ENCODE data around the gene TMPRSS3. TPM values are rescaled to one million over a fixed set of nuclear protein-coding genes. Genes with fewer than 3 reads are reported as not detected.

The TMPRSS3 gene
- total RNA-seq, 1 donor from 2014 or later, result 14.4 TPM

DNA sequence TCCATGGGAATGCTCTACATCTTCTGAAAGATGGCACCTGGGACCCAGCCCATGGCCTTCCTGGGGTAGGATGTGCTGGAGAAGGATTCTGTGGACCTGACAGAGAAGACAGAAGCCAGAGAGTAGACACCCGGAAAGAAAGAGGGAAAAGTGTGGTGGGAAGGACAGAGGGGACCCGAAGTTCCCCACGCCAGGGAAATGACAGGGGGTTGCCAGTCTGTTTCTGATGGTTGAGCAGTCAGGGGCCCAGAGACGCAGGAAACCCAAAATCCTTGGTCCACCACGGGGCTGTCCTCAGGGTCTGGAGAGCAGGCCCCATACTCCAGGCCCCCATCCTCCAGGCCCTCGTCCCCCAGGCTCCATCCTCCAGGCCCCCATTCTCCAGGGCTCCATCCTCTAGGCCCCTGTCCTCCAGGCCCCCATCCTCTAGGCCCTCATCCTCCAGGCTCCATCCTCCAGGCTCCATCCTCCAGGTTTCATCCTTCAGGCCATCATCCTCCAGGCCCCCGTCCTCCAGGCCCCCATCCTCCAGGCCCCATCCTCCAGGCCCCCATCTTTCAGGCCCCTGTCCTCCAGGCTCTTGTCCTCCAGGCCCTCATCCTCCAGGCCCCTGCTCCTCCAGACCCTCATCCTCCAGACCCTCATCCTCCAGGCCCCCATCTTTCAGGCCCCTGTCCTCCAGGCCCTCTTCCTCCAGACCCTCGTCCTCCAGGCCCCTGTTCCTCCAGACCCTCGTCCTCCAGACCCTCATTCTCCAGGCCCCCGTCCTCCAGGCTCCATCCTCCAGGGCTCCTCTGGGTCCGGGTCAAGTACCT lies 44.0 kb downstream of the TMPRSS3 start:
- Mint-ChIP-seq H3K36me3 (ENCODE audit: insufficient read depth) (no peaks in the 10 kb centered on the region), H3K4me3 (ENCODE audit: low read depth) (no peak overlapping the region), H3K27ac (no peak overlapping the region), H3K27me3 (peaks cover 10% of the 10 kb centered on the region), H3K9me3 (ENCODE audit: low read depth) (peaks cover 10% of the 10 kb centered on the region), H3K4me1 (ENCODE audit: low read depth) (peaks cover 13% of the 10 kb centered on the region)
- TF ChIP-seq, protein P1, sequence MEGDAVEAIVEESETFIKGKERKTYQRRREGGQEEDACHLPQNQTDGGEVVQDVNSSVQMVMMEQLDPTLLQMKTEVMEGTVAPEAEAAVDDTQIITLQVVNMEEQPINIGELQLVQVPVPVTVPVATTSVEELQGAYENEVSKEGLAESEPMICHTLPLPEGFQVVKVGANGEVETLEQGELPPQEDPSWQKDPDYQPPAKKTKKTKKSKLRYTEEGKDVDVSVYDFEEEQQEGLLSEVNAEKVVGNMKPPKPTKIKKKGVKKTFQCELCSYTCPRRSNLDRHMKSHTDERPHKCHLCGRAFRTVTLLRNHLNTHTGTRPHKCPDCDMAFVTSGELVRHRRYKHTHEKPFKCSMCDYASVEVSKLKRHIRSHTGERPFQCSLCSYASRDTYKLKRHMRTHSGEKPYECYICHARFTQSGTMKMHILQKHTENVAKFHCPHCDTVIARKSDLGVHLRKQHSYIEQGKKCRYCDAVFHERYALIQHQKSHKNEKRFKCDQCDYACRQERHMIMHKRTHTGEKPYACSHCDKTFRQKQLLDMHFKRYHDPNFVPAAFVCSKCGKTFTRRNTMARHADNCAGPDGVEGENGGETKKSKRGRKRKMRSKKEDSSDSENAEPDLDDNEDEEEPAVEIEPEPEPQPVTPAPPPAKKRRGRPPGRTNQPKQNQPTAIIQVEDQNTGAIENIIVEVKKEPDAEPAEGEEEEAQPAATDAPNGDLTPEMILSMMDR (IDR thresholded peaks at IDR 0.05; ENCODE audit: unreplicated experiment), result no peak
- no peak for DNase-seq (ENCODE audit: low spot score, unreplicated experiment)

DNA sequence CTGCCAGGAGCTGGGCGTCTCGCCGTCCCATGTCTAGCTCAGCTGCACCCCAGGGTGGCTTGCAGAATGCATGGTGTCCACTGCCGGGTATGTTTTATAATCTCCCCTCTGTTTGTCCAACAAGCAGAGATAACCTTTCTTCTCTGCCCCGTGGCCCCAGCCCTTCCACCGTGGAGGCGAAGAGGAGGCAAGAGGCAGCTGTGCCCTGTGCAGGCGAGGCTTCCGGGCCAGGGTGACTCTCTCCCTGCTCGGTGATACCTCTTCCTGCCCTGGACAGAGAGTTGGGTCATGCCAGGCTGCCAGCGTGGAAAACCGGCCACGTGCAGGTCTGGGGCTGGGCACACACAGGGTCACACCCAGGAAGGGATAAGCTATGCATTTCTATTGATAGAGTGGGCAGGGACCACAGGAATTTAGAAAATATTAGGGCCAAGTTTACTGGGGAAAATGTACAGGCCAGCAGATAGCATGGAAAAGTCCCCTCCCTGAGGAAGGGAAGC lies 44.9 kb downstream of the TMPRSS3 start, which contains the start of gene TFF2:
TSS of gene TFF2 (minus strand) at position 68 of the 500 bp plus-strand sequence. CDS start at position 31, 37 bp downstream.
- peaks cover 10% of the 10 kb centered on the region for H3K4me1 Mint-ChIP-seq (ENCODE audit: low read depth)
- no peak within 1 kb of the TSS for H3K27ac Mint-ChIP-seq
- peaks cover 6% of the 10 kb centered on the region for H3K9me3 Mint-ChIP-seq (ENCODE audit: low read depth)
- peak within 1 kb of the TSS; percentile 4 for H3K4me3 Mint-ChIP-seq (ENCODE audit: low read depth)
- TF ChIP-seq, protein P1 (IDR thresholded peaks at IDR 0.05; ENCODE audit: unreplicated experiment), result no peak
- DNase-seq (ENCODE audit: low spot score, unreplicated experiment), result no peak
- H3K36me3 Mint-ChIP-seq (ENCODE audit: insufficient read depth), result no peaks in the 10 kb centered on the region
- H3K27me3 Mint-ChIP-seq, result peaks cover 11% of the 10 kb centered on the region

DNA sequence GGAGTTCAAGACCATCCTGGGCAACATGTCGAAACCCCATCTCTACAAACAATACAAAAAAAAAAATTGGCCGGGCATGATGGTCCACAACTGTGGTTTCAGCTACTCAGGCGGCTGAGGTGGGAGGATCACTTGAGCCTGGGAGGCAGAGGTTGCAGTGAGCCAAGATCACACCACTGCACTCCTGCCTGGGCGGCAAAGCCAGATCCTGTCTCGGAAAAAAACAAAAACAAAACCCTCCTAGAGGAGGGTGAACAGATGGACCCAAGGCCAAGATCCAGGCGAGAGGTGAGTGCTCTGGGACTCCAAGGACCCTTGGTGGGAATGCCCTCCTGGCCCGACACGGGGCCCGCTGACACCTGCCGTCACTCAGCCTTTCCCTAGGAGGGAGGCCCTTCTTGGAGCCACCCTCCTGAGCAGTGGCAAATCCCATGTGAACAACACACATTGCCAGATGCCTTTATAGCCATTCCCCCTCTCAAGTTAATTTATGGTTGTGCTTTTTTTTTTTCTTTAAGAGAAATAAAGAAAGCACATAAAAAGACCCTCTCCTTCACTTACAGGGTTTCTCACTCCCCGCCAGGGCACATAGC lies 45.4 kb downstream of the TMPRSS3 start:
- Mint-ChIP-seq H3K36me3 (ENCODE audit: insufficient read depth) (no peaks in the 10 kb centered on the region), H3K4me1 (ENCODE audit: low read depth) (peaks cover 10% of the 10 kb centered on the region), H3K27ac (no peak overlapping the region), H3K27me3 (peaks cover 11% of the 10 kb centered on the region), H3K9me3 (ENCODE audit: low read depth) (peaks cover 3% of the 10 kb centered on the region), H3K4me3 (ENCODE audit: low read depth) (no peak overlapping the region)
- TF ChIP-seq, protein P1 (IDR thresholded peaks at IDR 0.05; ENCODE audit: unreplicated experiment), result no peak
- no peak for DNase-seq (ENCODE audit: low spot score, unreplicated experiment)

DNA sequence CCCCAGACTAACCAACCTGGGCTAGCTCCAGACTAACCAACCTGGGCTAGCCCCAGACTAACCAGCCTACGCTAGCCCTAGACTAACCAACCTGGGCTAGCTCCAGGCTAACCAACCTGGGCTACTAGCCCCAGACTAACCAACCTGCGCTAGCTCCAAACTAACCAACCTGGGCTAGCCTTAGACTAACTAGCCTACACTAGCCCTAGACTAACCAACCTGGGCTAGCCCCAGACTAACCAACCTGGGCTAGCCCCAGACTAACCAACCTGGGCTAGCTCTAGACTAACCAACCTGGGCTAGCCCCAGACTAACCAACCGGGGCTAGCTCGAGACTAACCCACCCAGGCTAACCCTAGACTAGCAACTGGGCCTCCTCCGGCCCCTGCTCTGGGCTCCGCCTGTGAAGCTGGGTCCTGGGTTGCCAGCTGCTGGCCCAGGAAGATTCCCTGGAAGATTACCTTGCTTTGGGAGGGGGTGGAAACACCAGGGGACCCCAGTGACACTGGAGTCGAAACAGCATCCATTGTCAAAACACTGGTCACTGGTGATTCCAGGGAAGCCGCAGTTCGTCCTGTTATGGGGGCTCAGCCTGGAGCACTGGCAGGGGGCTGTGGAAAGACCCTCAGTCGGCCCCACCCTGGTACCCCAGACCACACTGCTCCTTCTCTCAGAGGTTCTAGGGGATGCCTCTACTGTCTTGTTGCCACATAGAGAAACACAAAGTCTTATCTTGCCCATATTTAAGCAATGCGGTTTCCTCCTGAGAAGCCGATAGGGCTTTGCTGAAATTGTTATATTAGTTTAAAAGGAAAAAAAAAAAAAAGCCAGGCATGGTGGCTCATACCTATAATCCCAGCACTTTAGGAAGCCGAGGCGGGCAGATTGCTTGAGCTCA lies 46.2 kb downstream of the TMPRSS3 start:
- Mint-ChIP-seq H3K27me3 (peaks cover 11% of the 10 kb centered on the region), H3K9me3 (ENCODE audit: low read depth) (no peaks in the 10 kb centered on the region), H3K36me3 (ENCODE audit: insufficient read depth) (no peaks in the 10 kb centered on the region), H3K27ac (no peak overlapping the region), H3K4me3 (ENCODE audit: low read depth) (no peak overlapping the region), H3K4me1 (ENCODE audit: low read depth) (peaks cover 10% of the 10 kb centered on the region)
- DNase-seq (ENCODE audit: low spot score, unreplicated experiment), result no peak
- TF ChIP-seq, protein P1 (IDR thresholded peaks at IDR 0.05; ENCODE audit: unreplicated experiment), result no peak

DNA sequence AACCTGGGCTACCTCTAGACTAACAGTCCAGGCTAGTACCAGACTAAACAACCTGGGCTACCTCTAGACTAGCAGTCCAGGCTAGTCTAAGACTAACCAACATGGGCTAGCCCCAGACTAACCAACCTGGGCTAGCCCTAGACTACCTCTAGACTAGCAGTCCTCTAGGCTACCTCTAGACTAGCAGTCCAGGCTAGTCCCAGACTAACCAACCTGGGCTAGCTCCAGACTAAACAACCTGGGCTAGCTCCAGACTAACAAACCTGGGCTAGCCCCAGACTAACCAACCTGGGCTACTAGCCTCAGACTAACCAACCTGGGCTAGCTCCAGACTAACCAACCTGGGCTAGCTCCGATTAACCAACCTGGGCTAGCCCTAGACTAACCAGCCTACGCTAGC lies 47.1 kb downstream of the TMPRSS3 start:
- Mint-ChIP-seq H3K27ac (no peak overlapping the region), H3K27me3 (peaks cover 11% of the 10 kb centered on the region), H3K9me3 (ENCODE audit: low read depth) (no peaks in the 10 kb centered on the region), H3K4me1 (ENCODE audit: low read depth) (peaks cover 10% of the 10 kb centered on the region), H3K36me3 (ENCODE audit: insufficient read depth) (no peaks in the 10 kb centered on the region), H3K4me3 (ENCODE audit: low read depth) (no peak overlapping the region)
- TF ChIP-seq, protein P1 (IDR thresholded peaks at IDR 0.05; ENCODE audit: unreplicated experiment), result no peak
- DNase-seq (ENCODE audit: low spot score, unreplicated experiment), result no peak
